NCI-H524 (cell line): ENCODE data around the gene MT1F.

Source experiments
- DNase-seq, 2 experiments: peaks; one replicate each; lab custom pipeline; 2025; lab: John Stamatoyannopoulos, UW

MT1F gene

DNA sequence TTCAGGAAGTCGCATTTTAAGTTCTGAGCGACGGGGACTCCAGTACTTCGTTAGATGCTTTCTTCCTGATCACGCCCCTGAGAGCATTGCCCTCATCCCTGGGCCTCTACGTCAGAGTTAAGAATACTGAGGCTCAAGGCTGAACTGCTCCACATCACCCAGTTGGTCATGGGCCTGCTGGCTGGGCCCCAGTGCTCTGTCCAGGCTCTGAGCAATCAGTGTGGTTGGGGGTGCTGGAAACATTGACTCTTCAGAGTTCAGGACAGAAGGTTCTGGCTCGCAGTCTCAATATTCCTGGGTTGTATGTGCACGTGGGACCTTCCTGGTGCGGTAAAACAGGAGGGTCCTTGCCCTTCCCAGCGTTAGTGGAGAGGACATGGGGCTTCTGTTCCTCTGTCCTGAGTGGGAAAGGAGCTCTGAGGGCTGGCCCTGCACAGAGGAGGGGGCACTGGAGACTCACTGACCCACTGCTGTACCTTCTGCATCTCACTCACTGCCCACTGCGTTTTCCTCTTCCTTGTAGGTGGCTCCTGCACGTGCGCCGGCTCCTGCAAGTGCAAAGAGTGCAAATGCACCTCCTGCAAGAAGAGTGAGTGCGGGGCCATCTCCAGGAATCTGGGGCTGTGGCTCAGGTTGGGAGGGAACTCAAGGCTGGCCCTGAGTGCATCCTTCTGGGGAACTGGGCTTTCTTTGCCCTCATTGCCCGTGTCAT, 31.7 kb upstream of the MT1F start:
- no peak for DNase-seq

DNA sequence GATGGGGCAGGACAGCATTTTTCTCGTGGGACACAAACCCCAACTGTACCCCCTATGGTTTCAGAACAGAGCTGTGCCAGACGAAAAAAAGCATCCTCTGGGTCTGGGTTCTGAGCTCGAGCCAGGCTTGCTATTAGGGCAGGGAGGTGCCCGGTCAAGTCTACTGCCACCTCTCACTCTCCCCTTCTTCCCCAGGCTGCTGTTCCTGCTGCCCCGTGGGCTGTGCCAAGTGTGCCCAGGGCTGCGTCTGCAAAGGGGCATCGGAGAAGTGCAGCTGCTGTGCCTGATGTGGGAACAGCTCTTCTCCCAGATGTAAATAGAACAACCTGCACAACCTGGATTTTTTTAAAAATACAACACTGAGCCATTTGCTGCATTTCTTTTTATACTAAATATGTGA, 31.1 kb upstream of the MT1F start:
- DNase-seq, result no peak

DNA sequence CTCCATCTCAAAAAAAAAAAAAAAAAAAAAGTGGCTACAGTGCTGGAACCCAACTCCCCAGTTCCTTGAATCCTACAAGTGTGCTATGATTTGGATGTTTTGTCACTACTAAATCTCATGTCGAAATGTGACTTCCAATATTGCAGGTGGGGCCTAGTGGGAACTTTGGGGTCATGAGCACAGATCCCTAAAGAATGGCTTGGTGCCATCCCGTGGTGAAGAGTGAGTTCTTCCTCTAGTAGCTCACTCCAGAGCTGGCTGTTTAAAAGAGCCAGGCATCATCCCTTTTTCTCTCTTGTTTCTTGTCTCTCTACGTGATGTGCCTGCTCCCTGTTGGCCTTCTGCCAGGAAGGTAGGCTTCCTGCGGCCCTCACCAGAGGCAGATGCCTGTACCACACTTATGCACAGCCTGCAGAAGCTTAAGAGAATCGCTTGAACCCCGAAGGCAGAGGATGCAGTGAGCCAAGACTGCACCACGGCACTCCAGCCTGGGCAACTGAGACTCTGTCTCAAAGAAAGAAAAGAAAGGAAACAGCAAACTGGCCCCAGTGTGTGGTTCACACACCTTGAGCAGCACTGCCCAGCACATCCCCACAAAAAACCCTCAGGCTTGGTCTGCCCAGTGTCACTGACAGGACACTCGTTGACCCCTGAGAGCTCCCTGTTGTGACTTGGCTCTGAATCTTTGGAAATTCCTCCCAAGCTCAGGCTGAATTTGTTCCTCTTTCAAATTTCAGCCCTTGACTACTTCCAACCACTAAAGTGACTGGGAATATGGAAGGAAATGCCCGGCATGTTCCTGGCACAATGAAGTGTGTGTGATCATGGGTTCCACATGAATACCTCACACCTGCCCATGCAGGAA, 29.0 kb upstream of the MT1F start:
- no peak for DNase-seq

DNA sequence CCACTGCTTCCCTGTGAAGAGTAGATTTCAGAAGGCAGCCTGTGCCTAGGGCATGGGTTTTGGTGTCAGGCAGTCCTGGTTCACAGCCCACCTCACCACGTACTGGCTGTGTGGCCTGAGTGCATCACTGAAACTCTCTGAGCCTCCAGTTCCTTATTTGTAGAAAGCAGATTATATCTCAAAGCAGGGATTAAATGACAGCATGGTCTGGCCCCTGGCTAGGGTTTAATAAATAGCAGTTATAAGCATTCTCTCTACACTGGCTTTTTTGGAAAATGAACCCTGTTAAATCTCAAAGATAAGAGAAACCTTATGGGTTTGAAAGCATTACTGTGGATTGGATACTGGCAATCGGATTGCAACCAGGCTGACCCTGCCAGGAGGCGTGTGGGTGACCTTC, 28.2 kb upstream of the MT1F start:
- DNase-seq, result no peak

DNA sequence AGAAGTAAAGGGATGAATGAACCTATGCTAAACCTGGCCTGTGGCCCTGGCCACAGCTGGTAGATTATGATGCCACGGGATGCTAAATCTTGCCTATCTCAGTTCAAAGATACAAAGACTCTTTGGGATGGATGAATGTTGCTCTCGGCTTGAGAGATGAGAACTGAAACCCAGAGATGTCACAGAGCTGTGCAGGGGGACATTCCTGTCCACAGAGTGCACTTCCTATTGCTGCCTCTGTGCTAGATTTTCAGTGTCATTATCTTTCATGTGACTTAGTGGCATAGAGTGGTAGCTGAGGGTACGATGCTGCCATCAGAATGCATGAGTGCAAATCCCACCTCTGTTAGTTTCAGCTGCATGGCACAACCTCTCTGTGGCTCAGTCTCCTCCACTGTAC, 27.6 kb upstream of the MT1F start:
- DNase-seq, result no peak

DNA sequence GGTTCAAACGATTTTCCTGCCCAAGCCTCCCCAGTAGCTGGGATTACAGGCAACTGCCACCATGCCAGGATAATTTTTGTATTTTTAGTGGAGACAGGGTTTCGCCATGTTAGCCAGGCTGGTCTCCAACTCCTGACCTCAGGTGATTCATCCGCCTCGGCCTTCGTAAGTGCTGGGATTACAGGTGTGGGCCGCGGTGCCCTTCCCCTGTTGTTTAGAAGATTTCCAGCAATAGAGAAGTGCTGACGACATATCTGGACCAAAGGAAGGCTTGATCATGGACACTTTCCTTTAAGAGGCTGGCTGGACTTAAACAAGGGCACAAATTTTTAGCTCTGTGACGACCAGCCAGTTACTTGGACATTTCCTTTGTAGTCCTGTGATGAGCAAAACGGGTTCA, 26.6 kb upstream of the MT1F start:
- DNase-seq, result no peak

DNA sequence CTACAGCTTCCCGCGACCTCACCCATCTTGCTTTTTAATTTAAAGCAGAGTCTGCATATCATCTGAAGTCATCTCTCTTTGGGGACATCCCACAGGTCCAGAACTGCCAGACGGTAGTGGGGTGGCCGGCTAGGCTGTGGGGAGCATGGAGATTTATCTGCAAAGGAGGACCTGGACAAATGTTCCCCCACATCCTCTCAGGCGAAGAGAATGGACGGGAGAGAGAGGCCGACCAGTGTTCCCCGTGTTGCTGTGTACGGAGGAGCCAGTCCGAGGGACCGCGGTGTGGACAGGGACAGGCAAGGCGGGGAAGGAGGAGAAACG, 26.0 kb upstream of the MT1F start:
- DNase-seq, result no peak

DNA sequence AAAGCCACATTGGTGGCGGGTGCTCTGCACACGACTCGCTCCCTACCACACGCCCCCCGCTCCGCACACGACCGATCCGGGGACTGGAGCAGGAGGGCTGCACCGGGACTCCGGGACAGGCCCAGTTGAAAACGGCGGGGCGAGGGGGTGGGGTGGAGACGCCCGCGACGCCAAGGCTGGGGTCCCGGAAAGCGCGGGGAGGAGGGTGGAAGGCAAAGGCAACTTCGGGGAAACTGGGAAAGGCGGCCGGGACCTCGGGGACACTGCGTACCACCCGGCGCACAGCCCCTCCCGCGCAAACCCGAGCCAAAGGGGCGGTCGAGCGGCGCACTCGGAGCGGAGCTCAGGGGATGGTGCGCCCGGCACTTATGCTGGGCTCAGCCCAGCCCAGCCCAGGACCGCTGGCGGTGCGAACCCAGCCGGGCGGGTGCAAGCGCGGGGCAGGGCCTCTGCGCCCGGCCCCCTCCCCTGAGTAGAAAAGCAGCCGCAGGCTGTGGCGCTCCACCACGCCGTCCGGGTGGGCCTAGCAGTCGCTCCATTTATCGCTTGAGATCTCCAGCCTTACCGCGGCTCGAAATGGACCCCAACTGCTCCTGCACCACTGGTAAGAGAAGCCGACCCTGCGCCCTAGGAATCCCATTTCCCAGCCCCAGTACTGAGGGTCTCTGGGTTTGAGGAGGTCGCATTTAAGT, 25.5 kb upstream of the MT1F start, which contains the start of gene MT1M:
Gene MT1M, plus strand, starts transcription at position 504 of the 692 bp plus-strand sequence. Its CDS starts 73 bp downstream, at position 577.
- DNase-seq, result peak in 1 of 2 experiments; percentile 27

DNA sequence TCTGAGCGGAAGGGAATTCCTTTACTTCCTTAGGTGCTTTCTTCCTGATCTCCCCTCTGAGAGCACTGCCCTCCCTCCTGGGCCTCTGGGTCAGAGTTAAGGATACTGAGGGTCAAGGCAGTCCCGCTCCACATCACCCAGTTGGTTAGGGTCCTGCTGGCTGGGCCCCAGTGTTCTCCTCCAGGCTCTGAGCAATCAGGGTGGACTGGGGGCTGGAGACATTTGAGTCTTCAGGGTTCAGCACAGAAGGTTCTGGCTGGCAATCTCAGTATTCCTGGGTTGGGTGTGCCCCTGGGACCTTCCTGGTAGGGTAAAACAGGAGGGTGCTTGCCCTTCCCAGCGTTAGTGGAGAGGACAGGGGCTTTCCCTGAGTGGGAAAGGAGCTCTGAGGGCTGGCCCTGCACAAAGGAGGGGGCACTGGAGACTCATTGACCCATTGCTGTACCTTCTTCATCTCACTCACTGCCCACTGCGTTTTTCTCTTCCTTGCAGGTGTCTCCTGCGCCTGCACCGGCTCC, 24.9 kb upstream of the MT1F start:
- DNase-seq, result no peak

DNA sequence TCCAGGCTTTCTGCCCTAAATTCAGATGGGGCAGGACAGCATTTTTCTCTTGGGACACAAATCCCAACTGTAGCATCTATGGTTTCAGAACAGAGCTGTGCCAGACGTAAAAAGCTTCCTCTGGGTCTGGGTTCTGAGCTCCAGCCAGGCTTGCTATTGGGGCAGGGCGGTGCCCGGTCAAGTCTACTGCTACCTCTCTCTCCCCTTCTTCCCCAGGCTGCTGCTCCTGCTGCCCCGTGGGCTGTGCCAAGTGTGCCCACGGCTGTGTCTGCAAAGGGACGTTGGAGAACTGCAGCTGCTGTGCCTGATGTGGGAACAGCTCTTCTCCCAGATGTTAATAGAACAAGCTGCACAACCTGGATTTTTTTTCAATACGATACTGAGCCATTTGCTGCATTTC, 24.2 kb upstream of the MT1F start:
- no peak for DNase-seq

DNA sequence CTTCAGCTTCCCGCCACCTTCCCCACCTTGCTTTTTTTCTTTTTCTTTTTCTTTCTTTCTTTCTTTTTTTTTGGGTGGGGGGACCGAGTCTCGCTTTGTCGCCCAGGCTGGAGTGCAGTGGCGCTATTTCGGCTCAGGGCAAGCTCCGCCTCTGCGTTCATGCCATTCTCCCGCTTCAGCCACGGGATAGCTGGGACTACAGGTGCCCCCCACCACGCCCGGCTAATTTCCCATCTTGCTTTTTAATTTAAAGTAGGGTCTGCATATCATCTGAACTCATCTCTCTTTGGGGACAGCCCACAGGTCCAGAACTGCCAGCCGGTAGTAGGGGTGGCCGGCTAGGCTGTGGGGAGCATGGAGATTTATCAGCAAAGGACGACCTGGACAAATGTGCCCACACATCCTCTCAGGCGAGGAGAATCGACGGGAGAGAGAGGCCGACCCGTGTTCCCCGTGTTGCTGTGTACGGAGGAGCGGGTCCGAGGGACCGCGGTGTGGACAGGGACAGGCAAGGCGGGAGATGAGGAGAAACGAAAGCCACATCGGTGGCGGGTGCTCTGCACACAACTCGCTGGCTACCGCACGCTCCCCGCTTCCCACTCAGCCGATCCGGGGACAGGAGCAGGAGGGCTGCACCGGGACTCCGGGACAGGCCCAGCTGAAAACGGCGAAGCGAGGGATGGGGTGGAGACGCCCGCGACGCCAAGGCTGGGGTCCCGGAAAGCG, 22.9 kb upstream of the MT1F start:
- DNase-seq, result no peak

DNA sequence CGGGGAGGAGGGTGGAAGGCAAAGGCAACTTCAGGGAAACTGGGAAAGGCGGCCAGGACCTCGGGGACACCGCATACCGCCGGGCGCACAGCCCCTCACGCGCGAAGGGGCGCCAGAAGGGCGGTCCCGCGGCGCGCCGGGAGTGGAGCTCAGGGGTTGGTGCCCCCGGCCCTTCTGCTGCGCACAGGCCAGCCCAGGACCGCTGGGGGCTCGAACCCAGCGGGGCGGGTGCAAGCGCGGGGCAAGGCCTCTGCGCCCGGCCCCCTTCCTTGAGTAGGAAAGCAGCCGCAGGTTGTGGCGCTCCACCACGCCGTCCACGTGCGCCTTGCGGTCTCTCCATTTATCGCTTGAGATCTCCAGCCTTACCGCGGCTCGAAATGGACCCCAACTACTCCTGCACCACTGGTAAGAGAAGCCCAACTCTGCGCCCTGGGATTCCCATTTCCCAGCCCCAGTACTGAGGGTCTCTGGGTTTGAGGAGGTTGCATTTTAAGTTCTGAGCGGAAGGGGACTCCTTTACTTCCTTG, 22.3 kb upstream of the MT1F start:
- no peak for DNase-seq

DNA sequence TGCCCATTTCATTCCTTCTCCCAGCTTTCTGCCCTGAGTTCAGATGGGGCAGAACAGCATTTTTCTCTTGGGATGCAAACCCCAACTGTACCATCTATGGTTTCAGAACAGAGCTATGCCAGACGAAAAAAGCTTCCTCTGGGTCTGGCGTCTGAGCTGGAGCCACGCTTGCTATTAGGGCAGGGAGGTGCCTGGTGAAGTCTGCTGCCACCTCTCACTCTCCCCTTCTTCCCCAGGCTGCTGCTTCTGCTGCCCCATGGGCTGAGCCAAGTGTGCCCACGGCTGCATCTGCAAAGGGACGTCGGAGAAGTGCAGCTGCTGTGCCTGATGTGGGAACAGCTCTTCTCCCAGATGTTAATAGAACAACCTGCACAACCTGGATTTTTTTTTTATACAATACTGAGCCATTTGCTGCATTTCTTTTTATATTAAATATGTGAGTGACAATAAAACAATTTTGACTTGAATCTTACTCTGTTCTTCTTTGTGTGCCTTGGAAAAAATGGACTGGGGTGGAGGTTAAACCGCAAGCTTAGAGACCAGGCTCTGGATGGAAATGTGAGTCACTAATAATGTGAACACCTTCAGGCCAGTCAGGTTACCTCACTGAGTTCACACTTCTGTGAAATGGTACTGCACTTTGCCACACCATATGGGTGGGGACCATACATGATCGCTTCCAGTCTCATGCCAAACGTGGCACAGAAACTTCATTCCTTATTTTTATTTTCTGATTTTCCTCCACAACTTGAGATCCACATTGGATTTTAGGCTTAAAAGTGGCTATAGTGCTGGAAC, 20.9 kb upstream of the MT1F start:
- DNase-seq, result no peak

DNA sequence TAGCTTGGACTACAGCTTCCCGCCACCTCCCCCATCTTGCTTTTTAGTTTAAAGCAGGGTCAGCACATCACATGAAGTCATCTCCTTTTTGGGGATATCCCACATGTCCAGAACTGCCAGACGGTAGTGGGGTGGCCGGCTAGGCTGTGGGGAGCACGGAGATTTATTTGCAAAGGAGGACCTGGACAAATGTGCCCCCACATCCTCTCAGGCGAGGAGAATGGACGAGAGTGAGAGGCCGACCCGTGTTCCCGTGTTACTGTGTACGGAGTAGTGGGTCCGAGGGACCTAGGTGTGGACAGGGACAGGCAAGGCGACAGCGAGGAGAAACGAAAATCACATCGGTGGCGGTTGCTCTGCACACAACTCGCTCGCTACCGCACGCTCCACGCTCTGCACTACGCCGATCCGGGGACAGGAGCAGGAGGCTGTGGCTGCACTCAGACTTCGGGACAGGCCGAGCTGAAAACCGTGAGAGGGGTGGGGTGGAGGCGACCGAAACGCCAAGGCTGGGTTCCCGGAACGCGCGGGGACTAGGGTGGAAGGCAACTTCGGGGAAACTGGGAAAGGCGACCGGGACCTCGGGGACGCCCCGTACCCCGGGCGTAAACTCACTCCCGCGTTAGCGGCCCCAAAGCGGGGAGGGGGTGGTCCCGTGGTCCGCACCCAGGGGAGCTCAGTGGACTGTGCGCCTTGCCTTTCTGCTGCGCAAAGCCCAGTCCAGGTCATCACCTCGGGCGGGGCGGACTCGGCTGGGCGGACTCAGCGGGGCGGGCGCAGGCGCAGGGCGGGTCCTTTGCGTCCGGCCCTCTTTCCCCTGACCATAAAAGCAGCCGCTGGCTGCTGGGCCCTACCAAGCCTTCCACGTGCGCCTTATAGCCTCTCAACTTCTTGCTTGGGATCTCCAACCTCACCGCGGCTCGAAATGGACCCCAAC, 19.7 kb upstream of the MT1F start, which contains the start of gene MT1A:
Gene MT1A, plus strand, starts transcription at position 853 of the 937 bp plus-strand sequence. Its CDS starts 73 bp downstream, at position 926.
- peak in 1 of 2 experiments; percentile 9 for DNase-seq

DNA sequence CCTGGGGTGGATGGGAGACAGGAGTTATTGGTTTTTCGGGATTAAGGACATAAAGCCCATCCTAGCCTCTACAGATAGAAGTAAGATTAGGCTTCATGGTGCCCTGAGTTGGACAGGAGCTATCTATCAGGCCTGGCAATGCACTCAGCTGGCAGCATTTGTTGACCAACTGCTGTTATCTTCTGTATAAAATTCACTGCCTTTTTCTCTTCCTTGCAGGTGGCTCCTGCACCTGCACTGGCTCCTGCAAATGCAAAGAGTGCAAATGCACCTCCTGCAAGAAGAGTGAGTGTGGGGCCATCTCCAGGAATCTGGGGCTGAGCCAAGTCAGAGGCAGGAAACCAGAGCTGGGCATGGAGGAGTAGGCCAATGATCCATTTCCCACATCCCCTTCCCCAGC, 18.7 kb upstream of the MT1F start:
- no peak for DNase-seq

DNA sequence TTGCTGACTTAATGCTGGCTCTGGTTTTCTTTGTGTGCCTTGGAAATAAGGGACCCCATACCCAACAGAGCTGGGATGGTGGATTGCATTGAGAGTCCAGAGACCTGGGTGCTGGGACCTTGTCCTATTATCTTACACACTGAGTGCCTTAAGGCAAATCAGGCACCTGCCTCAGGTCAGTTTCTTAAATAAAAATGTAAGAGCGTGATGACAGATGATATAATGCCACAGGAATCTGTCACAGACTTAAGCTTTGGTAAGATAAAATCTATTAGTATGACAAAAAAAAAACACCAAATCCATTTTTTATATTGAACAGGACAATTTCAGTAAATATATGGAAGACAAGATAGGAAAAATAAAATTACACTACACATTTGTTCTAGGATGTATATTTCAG, 17.7 kb upstream of the MT1F start:
- no peak for DNase-seq

DNA sequence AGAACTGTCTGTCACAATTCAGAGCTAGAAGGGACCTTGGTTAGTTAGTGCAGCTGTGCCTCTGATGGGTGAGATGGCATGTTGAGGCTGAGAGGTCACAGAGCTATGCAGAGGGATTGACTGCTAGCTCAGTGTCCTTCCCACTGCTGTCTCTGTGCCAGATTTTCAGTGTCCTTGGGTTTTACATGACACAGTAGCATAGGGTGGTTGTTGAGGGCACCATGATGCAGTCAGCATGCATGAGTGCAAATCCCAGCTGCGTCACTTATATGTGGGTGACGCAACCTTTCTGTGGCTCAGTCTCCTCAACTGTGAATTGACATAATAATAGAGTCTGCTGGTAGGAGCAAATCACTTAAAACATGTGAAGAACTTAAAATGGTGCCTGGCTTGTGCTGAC, 16.6 kb upstream of the MT1F start:
- no peak for DNase-seq

DNA sequence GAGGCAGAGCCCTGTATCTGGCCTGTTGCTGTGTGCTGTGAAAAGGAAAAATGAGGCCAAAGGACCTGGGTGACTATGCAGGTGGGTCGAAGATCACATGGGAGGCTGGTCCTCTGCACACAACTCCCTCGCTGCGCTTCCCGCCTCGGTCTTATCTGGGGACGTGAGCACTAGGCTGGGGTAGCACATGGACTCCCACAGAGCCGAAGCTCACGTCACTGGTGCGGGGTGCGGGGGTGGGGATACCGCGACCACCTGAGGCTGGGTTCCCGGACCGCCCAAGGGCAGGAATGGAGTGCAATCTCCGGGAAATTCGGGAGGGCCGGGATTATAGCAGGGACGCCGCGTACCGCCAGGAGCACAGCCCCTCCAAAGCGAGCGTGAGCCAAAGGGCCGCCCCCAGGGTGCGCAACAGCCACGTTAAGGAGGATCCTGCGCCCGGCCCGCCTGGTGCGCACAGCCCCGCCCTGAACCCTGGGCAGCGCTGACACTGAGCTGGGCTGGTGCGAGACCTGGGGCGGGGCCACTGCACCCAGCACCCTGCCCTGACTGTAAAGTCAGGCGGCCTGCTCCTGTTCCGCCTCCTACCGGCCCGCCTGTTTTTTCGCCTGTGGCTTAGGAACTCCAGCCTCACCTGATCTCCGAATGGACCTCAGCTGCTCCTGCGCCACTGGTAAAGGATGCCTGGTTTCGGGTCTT, 14.5 kb upstream of the MT1F start:
- peak; percentile 31 to 52 for DNase-seq

DNA sequence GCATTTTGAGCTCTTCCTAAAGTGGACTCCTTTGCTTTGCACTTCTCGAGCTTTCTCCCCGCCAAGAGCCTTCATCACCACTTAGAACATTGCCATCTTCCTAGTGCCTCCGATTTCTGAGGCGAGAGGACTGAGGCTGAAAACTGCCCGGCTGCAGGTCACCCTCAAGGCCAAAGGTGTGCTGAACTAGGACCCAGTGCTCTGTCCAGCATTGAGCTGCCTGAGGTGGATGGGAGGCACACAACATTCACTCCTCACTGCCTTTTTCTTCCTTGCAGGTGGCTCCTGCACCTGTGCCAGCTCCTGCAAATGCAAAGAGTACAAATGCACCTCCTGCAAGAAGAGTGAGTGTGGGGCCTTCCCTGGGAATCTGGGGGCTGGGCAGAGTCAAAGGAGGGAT, 13.9 kb upstream of the MT1F start:
- DNase-seq, result no peak
